Mesenchymal stem cell (in vitro differentiated cells and primary cell): ENCODE results near the gene ST3GAL4. TPM values are rescaled to one million over a fixed set of nuclear protein-coding genes. Genes with fewer than 3 reads are reported as not detected.

ENCODE experiments used
- DNase-seq: peaks from one replicate; pipeline ENCODE4 v3.0.0-alpha.2; 2013
- H2AFZ ChIP-seq: one replicate; pipeline ENCODE4 v1.6.1; 2013; ENCODE audit warnings: low read depth, mild to moderate bottlenecking, control low read depth, inconsistent platforms, low read length, moderate library complexity
- H2AK5ac ChIP-seq: 2 replicates; pipeline ENCODE4 v1.6.1; 2013; ENCODE audit warnings: low read length, moderate library complexity, mild to moderate bottlenecking, inconsistent platforms; ENCODE audit not compliant: severe bottlenecking
- H2BK120ac ChIP-seq: one replicate; pipeline ENCODE4 v1.6.1; 2013; ENCODE audit warnings: low read depth, mild to moderate bottlenecking, inconsistent platforms, low read length, moderate library complexity
- H2BK12ac ChIP-seq, 2 experiments: one replicate each; pipeline ENCODE4 v1.6.1; 2013; ENCODE audit warnings: inconsistent platforms in 2 of 2, low read length in 2 of 2, mild to moderate bottlenecking in 2 of 2, moderate library complexity in 2 of 2, control low read depth in 1 of 2
- H2BK15ac ChIP-seq: one replicate; pipeline ENCODE4 v1.6.1; 2013; ENCODE audit warnings: mild to moderate bottlenecking, low read depth, inconsistent platforms; ENCODE audit not compliant: poor library complexity, severe bottlenecking
- H2BK5ac ChIP-seq: 2 replicates; pipeline ENCODE4 v1.6.1; 2013; ENCODE audit warnings: low read depth, mild to moderate bottlenecking, low read length, control low read depth, inconsistent platforms; ENCODE audit not compliant: poor library complexity, severe bottlenecking
- H3K14ac ChIP-seq, 2 experiments: one replicate each; pipeline ENCODE4 v1.6.1; 2013; ENCODE audit warnings: inconsistent platforms in 2 of 2, low read length in 2 of 2, control low read depth in 1 of 2, mild to moderate bottlenecking in 1 of 2, moderate library complexity in 1 of 2
- H3K18ac ChIP-seq, 2 experiments: one replicate each; pipeline ENCODE4 v1.6.1; 2013; ENCODE audit warnings: inconsistent platforms in 2 of 2, low read length in 2 of 2, control low read depth in 1 of 2, low read depth in 1 of 2, mild to moderate bottlenecking in 1 of 2
- H3K23ac ChIP-seq, 2 experiments: one replicate each; pipeline ENCODE4 v1.6.1; 2013; ENCODE audit warnings: inconsistent platforms in 2 of 2, low read length in 2 of 2, mild to moderate bottlenecking in 2 of 2, moderate library complexity in 2 of 2, control low read depth in 1 of 2
- H3K27ac ChIP-seq: 2 replicates; pipeline ENCODE4 v1.5.1; 2013; ENCODE audit warnings: mild to moderate bottlenecking, moderate library complexity, low read length, control low read depth, inconsistent platforms; ENCODE audit not compliant: poor library complexity, severe bottlenecking
- H3K27me3 ChIP-seq, 2 experiments: 2 replicates each; pipeline versions ENCODE4 v1.6.1 to v1.7.0; 2013; ENCODE audit warnings: low read length in 2 of 2, mild to moderate bottlenecking in 2 of 2, moderate library complexity in 2 of 2, control low read depth in 1 of 2, inconsistent platforms in 1 of 2; ENCODE audit not compliant: control insufficient read depth in 1 of 2, insufficient read depth in 1 of 2
- H3K36me3 ChIP-seq, 2 experiments: 2 replicates each; pipeline versions ENCODE4 v1.6.1 to v1.7.0; 2013; ENCODE audit warnings: low read length in 2 of 2, control low read depth in 1 of 2, inconsistent platforms in 1 of 2, low read depth in 1 of 2, mild to moderate bottlenecking in 1 of 2; ENCODE audit not compliant: insufficient read depth in 2 of 2, control insufficient read depth in 1 of 2
- H3K4ac ChIP-seq, 2 experiments: one replicate each; pipeline ENCODE4 v1.6.1; 2013; ENCODE audit warnings: inconsistent platforms in 2 of 2, low read length in 2 of 2, mild to moderate bottlenecking in 2 of 2, moderate library complexity in 2 of 2, control low read depth in 1 of 2, low read depth in 1 of 2
- H3K4me1 ChIP-seq: 2 replicates; pipeline ENCODE4 v1.6.1; 2013; ENCODE audit warnings: low read depth, low read length, control low read depth; ENCODE audit not compliant: control insufficient read depth, insufficient read depth
- H3K4me2 ChIP-seq: 2 replicates; pipeline ENCODE4 v1.6.1; 2013; ENCODE audit warnings: low read length, mild to moderate bottlenecking, inconsistent platforms; ENCODE audit not compliant: poor library complexity, severe bottlenecking
- H3K4me3 ChIP-seq, 2 experiments: 2 replicates each; pipeline versions ENCODE4 v1.5.1 to v1.7.0; 2013; ENCODE audit warnings: low read length in 2 of 2, mild to moderate bottlenecking in 2 of 2, control low read depth in 1 of 2, low read depth in 1 of 2; ENCODE audit not compliant: insufficient read depth in 1 of 2
- H3K79me1 ChIP-seq: replicated peaks from 2 replicates; pipeline ENCODE4 v1.6.1; 2013; ENCODE audit warnings: mild to moderate bottlenecking, control low read depth, low read length, inconsistent platforms; ENCODE audit not compliant: poor library complexity, severe bottlenecking
- H3K9ac ChIP-seq: 2 replicates; pipeline ENCODE4 v1.7.0; 2013; ENCODE audit warnings: mild to moderate bottlenecking, low read length, moderate library complexity
- H3K9me3 ChIP-seq: 2 replicates; pipeline ENCODE4 v1.7.0; 2013; ENCODE audit warnings: mild to moderate bottlenecking, low read length; ENCODE audit not compliant: control insufficient read depth
- H4K8ac ChIP-seq: one replicate; pipeline ENCODE4 v1.6.1; 2013; ENCODE audit warnings: inconsistent platforms, mild to moderate bottlenecking, low read length, moderate library complexity
- H4K91ac ChIP-seq: one replicate; pipeline ENCODE4 v1.6.1; 2013; ENCODE audit warnings: mild to moderate bottlenecking, low read length, inconsistent platforms
- WGBS: methylation state at CpG from one replicate; pipeline ENCODE4 v1.1.7; 2013; ENCODE audit warnings: mixed read lengths; 5-methylcytosine and 5-hydroxymethylcytosine counted together
- small RNA-seq: library from polyadenylated mRNA; stranded (forward); fragments of <200 nt; extraction: miRNeasy Mini kit (QIAGEN cat#:217004); gene quantifications from one replicate; pipeline ENCODE3, GENCODE V24; 2013; ENCODE audit warnings: low read depth

Gene ST3GAL4

GRCh38 chr11:126461096-126461440 is 105.6 kb downstream of the ST3GAL4 start:
- no peak overlapping the region for H3K4ac ChIP-seq
- H3K9ac ChIP-seq, result no peak overlapping the region
- H2AFZ ChIP-seq, result no peak overlapping the region
- no peak overlapping the region for H3K18ac ChIP-seq
- DNase-seq, result no peak
- H3K14ac ChIP-seq, result no peak overlapping the region
- no peak overlapping the region for H3K4me3 ChIP-seq
- no peak overlapping the region for H2AK5ac ChIP-seq
- H3K27me3 ChIP-seq, result peaks cover 48 to 66% of the 10 kb centered on the region in 2 experiments
- no peaks in the 10 kb centered on the region for H3K79me1 ChIP-seq
- H4K91ac ChIP-seq, result no peak overlapping the region
- peaks cover 0 to 3% of the 10 kb centered on the region in 2 experiments for H3K36me3 ChIP-seq
- H2BK120ac ChIP-seq, result no peak overlapping the region
- no peak overlapping the region for H2BK15ac ChIP-seq
- no peak overlapping the region for H4K8ac ChIP-seq
- no peaks in the 10 kb centered on the region for H3K4me1 ChIP-seq
- H3K27ac ChIP-seq, result no peak overlapping the region
- H3K23ac ChIP-seq, result no peak overlapping the region
- peaks cover 4% of the 10 kb centered on the region for H3K9me3 ChIP-seq
- H2BK5ac ChIP-seq, result no peak overlapping the region
- no peak overlapping the region for H2BK12ac ChIP-seq
- WGBS, result 80% methylated on average over 8 of the region's 8 CpGs
- no peak overlapping the region for H3K4me2 ChIP-seq

- 70% methylated on average over 6 of the region's 6 CpGs for WGBS
- H3K27me3 ChIP-seq, result peaks cover 52 to 63% of the 10 kb centered on the region in 2 experiments
- no peak overlapping the region for H3K9ac ChIP-seq
These were observed 106.5 kb downstream of the ST3GAL4 start for GRCh38 chr11:126461996-126462395.

GRCh38 chr11:126462422-126462821 is 106.9 kb downstream of the ST3GAL4 start:
- H2BK12ac ChIP-seq, result no peak overlapping the region
- no peak overlapping the region for H3K4me3 ChIP-seq
- H4K91ac ChIP-seq, result no peak overlapping the region
- no peak overlapping the region for H3K14ac ChIP-seq
- no peak overlapping the region for H4K8ac ChIP-seq
- H3K79me1 ChIP-seq, result no peaks in the 10 kb centered on the region
- no peak overlapping the region for H2AFZ ChIP-seq
- no peak for DNase-seq
- no peak overlapping the region for H3K4ac ChIP-seq
- H3K18ac ChIP-seq, result no peak overlapping the region
- no peak overlapping the region for H2BK5ac ChIP-seq
- peaks cover 51 to 59% of the 10 kb centered on the region in 2 experiments for H3K27me3 ChIP-seq
- peaks cover 4% of the 10 kb centered on the region for H3K9me3 ChIP-seq
- no peak overlapping the region for H2BK15ac ChIP-seq
- H2BK120ac ChIP-seq, result no peak overlapping the region
- no peak overlapping the region for H3K27ac ChIP-seq
- H3K9ac ChIP-seq, result no peak overlapping the region
- H3K23ac ChIP-seq, result no peak overlapping the region
- H3K36me3 ChIP-seq, result peaks cover 0 to 3% of the 10 kb centered on the region in 2 experiments
- H3K4me1 ChIP-seq, result no peaks in the 10 kb centered on the region
- H3K4me2 ChIP-seq, result no peak overlapping the region
- H2AK5ac ChIP-seq, result no peak overlapping the region
- WGBS, result 98% methylated on average over 5 of the region's 7 CpGs

More at GRCh38 chr11:126461996-126462395, 106.5 kb downstream of the ST3GAL4 start:
- Histone ChIP-seq H3K4ac (no peak overlapping the region), H3K4me2 (no peak overlapping the region), H2BK15ac (no peak overlapping the region), H3K18ac (no peak overlapping the region), H2BK5ac (no peak overlapping the region), H3K23ac (no peak overlapping the region), H3K9me3 (peaks cover 4% of the 10 kb centered on the region), H3K14ac (no peak overlapping the region), H3K36me3 (peaks cover 0 to 3% of the 10 kb centered on the region in 2 experiments), H3K27ac (no peak overlapping the region), H2BK120ac (no peak overlapping the region), H2AFZ (no peak overlapping the region), H3K79me1 (no peaks in the 10 kb centered on the region), H4K8ac (no peak overlapping the region), H3K4me3 (no peak overlapping the region), H2AK5ac (no peak overlapping the region), H4K91ac (no peak overlapping the region), H2BK12ac (no peak overlapping the region), H3K4me1 (no peaks in the 10 kb centered on the region)
- DNase-seq, result no peak

Small RNAs within 50 kb of the gene (small RNA-seq; reads per million reads assigned to genes)
- gene AP001318.3, result not detected
